GM18505 (cell line): ENCODE measurements around the gene PALM3.

Experiments
- ATAC-seq: cut with Tn5 transposase; IDR thresholded peaks from one replicate; pipeline ENCODE4 v1.9.1; 2021; ENCODE audit not compliant: unreplicated experiment
- POLR2A ChIP-seq: IDR thresholded peaks from 4 replicates; pipeline ENCODE4 v1.6.1; 2011; ENCODE audit warnings: borderline replicate concordance; ENCODE audit not compliant: insufficient read depth, insufficient read length; ENCODE audit errors: extremely low read depth

PALM3 gene, protein sequence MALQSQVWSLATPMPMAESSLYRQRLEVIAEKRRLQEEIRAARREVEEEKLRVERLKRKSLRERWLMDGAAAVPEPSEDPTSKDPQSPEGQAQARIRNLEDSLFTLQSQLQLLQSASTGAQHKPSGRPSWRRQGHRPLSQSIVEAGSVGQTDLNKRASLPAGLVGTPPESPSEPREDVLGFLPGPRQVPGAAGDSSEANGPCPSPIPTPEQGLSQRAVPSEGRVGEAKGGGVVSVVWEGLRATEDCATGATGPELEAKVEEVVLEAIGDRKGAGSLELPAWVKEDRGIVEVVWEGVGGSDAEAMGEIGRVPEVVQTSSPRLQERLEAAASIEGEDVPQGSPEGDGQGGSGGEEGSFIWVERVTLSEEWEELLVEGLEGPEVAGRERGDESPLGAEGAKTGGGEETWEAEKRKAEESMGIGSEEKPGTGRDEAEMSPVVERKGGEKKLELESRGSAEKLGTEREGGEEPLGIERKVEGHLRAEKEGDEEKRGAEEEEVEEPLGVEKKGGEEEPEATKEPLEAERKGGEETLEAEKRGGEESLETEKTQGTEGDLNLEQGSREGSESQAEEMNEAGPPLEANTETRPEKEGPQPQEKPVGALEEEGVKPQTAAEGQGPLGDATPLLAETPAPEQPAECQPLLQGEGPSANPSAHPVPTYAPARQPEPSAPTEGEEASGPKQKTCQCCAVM

DNA sequence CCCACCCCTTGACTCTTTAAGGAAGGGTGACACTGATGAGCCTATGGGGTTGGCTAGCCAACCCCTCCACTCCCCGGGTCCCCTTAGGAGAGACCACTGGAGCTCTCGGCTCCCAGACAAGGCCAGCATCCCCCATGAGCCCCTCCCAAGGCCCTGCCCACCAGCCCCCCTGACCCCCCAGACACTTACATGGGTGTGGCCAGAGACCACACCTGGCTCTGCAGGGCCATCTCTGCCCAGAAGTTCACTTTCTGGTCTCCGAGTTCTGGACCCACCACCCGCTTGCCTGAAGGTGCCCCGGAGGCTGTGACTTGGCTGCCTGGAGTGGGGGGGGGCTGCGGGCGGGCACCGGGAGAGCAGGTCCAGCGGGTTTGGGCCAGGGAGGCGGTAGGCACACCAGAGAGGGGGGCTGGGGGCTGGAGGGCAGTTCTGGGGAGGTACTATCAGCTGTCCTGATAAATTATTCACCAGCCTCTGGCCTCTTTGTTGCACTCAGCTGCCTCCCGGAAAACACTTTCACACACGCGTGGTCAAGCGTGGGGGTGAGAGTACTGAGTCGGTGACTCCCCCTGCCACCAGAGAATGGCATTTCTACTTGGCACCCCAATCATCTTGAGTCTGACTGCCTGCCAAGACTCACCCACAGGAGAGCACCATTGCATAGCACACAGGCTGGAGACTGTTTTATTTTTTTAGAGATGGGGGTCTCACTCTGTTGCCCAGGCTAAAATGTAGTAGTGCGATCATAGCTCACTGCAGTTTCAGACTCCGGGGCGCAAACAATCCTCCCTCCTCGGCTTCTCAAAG is at the start of gene PALM3:
PALM3 (minus strand) TSS at position 326 of the 807 bp plus-strand sequence; CDS start at position 230, 96 bp downstream.
- no peak for TF ChIP-seq POLR2A
- ATAC-seq: no peak

DNA sequence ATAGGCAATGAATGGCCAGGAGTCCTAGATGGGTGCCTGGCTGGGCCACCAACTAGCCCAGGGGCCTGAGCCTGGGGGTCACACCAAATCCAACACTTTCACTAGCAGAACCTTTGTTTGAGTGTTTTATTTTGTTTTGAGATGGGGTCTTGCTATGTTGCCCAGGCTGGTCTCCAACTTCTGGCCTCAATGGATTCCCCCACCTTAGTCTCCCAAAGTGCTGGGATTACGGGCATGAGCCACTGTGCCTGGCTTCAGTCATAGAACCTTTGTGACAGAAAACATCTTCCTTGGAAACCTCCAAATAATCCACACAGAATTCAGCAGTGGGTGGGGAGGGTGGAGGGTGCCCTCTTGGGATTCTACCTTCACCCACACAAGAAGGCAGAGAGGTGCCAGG is 49.6 kb upstream of the PALM3 start:
- ATAC-seq: no peak
- TF ChIP-seq POLR2A: no peak

DNA sequence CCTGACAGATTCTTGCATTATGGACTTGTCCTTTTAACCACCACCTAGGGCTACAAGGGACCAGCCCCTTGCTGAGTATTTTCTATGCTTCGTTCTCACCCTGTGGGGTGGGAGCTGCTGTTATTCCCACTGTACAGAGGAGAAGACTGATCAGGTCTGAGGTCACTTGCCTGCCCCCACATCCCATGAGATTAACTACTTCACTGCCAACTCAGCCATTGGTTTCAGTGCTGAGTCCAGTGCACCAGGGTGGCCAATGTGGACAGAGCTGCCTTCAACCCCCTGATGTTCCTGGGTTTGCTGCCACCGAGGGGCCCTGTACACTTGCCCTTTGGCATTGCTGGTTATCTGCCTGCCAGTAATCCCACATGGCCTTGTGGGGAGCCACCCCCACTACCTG is 48.8 kb upstream of the PALM3 start:
- TF ChIP-seq POLR2A: no peak
- ATAC-seq: no peak

DNA sequence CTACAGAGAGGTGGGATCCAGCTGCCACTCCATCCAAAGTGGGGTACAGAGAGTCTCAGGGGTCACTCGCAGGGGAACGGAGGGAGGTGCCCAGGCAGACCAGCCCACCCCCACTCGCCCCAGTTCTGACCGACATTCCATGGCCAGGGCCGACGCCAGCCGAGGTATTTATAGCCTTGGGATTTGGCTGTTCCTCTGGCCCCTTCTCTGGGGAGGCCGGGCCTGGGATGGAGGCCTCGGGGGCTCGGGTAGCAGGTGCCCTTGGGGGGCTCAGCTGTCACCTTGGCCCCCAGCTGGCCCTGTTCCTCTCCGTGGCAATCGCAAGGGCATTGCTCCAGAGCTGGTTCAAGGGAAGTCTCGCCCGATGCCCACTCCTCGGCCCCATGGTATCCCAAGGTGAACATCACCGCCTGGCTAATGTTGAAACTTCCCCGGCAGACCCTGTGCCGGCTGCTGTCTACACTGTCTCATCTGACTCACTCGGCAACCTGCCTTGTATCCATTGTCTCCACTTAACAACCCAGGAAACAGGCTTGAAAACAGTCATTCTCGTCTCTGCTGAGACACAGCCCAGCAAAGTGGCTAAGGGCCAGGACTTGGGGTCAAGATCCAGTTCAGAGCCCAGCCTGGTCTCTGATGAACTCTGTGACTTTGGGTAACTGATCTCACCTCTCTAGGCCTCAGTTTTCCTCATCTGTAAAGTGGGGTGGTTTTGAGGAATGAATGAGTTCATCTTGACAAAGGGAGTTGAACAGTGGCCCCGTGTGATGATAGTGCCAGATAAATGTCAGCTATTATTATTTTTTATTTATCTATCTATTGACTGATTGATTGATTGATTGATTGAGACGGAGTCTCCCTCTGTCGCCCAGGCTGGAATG is 45.9 kb upstream of the PALM3 start:
- ATAC-seq: no peak
- no peak for TF ChIP-seq POLR2A

DNA sequence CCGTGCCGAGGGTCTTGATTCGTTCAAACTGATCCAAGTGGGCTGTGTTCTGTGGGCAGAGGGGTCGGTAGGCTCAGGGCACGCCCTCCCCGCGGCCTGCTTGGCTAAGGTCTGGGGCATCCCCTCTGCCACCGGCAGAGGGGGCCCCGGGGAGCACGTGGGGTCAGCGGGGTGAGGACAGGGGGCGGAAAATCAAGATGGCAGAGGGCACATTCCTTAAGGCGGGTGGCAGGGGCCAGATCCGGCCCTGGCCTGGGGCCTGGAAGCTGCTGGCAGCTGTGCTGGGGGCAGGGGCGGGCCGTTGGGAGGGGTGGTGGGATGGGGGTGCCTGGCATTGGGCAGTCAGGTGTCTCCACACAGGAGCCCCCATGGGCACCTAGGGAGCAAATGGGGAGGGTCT is 45.0 kb upstream of the PALM3 start:
- no peak for TF ChIP-seq POLR2A
- ATAC-seq: no peak

DNA sequence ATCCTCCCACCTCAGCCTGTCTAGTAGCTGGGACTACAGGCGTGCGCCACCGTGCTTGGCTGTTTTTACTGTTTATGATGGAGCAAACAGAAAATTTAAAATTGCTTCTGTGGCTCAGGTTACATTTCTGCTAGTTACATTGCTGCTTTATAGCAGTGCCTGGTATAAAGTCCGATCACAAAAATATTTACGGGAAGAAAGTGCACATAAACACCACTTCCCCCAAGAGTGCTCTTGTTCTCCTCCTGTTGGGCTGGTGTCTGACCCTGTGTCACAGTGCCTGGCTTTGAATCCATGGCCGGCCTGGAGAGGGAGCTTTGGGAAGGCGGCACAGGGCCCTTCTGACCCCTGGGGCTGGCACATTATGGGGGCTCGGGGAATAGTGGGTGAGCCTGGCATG is 43.8 kb upstream of the PALM3 start:
- no peak for ATAC-seq
- TF ChIP-seq POLR2A: no peak

DNA sequence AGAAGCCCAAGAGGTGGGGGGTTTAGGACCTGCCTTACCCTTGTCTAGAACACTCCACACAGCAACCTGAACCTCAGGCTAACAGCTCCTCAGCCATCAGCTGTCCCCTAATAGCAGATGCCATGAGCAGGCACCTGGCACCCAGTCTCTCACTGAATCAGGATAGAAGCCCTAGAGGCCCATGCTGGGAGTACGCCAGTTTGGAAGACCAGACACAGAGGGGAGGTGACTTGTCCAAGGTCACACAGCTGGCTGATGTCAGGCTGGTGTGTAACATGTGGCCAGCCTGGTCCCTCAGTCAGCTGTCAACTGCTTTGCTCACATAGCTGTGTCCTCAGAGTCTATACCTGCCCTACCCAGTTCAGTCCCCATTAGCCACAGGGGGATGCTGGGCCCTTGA is 41.4 kb upstream of the PALM3 start:
- no peak for ATAC-seq
- no peak for TF ChIP-seq POLR2A

DNA sequence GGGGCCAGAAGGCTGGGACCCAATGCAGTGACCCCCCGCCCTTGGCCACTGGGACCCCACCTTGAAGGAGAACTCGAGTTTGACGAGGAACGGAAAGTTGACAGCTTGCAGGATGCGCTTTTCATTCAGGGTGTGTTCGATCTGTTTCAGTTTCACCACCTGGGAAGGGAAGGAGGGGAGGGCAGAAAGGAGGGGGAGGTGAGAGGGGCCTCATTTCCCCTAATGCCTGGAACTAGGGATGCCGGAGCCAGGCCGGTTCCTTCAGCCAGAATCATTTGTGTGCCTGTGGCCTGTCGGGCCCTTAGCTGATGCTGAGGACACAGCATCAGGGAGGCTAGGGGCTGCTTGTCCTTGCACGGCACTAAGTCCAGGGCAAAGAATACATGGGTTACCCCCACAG is 40.9 kb upstream of the PALM3 start:
- ATAC-seq: no peak

DNA sequence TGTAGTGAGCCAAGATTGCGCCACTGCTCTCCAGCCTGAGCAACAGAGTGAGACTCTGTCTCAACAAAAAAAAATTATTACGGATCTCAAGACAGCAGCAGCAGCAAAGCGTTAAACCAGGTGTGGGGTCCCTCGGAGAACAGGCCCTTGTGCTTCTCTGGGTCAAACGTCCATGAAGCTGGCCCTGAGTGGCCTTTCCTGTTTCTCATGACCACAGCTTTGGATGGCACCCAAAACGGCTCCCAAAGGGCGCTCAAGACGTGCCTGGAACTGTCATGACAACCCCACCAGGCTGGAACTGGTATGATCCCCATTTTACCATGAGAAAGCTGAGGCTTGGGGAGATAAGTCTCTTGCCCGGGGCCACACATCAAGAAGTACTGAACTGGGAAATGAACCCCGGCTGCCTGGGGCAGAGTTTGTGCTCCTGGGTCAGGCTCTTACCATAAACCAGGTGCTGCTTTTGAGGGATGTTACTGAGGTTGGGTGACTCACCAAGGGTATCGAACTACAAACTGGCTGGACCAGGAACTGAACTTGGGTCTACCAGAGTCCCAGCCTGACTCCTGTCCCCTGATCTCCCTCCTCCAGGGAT is 40.3 kb upstream of the PALM3 start:
- ATAC-seq: no peak
- TF ChIP-seq POLR2A: no peak

More for the DNA sequence above, 40.9 kb upstream of the PALM3 start:
- TF ChIP-seq POLR2A: no peak

DNA sequence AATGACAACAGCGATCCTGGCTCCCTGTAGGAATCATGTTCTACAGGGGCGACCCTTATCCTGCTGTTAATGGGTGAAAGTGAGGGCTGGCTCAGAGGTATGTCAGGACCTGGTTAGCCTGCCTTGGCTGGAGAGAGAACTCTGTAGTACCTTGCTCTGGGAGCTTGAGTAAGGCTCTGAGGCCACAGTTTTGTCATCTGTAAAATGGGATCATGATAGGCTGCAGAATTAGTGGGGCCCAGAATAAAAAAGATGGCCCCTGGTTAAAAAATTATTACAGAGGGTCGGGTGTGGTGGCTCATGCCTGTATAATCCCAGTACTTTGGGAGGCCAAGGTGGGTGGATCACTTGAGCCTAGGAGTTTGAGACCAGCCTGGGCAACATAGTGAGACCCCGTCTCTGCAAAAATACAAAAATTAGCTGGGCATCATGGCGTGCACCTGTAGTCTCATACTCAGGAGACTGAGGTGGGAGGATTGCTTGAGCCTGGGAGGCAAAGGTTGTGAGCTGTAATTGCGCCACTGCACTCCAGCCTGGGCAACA is 39.2 kb upstream of the PALM3 start:
- no peak for TF ChIP-seq POLR2A
- no peak for ATAC-seq

DNA sequence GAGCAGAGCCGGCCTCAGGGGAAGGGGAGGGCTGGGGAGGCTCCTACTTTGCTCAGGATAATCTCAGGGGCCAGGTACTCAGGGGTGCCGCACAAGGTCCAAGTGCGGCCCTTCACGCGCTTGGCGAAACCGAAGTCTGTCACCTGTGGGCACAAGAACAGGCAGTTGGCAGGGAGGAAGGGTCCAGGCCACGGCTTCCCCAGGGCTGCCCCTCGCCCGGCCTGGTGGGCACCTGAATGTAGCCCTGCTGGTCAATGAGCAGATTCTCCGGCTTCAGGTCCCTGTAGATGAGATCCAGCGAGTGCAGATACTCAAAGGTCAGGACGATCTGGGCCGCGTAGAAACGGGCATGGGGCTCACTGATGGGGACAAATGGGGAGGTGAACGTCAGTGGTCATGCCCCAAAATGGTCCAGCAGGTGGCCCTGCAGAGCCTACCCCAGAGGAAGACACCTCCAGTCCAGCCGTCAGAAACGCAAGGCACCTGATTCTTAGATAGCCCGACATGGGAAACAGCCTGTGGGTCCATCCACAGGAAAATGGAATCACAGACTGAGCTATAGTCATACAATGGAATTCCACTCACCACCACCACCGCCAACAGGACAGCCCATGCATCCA is 35.8 kb upstream of the PALM3 start:
- ATAC-seq: no peak
- TF ChIP-seq POLR2A: no peak
